CD4-positive, alpha-beta T cell treated with Interferon gamma for 1 hour (primary cell): ENCODE measurements around the gene COL26A1.
"Not testable (repeated sequence)": the region's sequence is repeated elsewhere in the genome, so short reads cannot be mapped to it uniquely, and the experiment has no call there.

ENCODE experiments used
- DNase-seq: peaks from one replicate; pipeline ENCODE4 v3.0.0-alpha.2; 2020

Gene COL26A1

DNA sequence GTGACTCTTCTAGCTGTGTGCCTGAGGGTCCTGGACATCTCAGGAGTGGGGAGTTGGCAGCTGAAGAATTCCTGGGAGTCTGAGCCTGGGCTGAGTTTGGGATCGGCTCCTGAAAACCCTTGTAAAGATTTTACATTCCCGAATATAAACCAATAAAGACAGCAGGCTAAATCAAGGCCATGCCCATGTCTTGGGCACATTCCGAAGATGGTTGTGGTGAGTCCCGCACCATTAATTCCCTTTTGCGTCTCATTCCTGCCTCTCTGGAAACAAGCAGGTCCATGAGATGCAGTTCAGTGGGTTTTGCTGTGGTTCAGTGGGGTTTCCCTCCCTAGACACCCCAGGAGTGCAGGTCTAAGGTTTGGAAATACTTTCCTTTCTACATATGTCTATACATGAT is 90.9 kb downstream of the COL26A1 start:
- no peak for DNase-seq

DNA sequence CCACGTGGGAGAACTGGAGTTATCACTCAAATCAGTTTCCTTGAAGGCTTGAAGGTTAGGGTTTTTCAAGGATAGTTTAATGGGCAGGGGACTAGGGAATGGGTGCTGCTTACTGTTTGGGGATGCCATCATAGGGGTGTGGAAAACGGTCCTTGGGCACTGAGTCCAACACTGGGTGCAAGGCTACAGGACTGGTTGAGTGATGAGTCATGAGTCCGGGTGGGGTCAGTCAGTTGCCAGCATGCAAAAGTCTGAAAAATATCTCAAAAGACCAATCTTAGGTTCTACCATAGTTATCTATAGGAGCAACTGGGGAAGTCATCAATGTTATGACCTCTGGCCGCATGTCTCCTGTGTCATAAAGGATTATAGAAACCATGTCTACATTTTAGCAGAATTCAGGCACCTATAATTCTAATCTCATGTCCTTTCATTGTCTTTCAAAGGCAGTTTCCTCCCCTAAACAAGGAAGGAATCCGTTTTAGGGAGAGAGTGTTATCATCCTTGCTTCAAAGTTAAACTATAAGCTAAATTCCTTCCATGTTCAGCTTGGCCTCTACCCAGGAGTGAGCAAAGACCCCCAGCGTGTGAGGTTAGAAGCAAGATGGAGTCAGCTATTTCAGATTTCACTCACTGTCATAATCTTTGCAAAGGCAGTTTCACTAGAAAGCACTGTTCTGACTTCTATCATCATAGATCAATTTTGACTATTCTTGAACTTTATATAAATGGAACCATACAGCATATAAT is 94.5 kb downstream of the COL26A1 start:
- no peak for DNase-seq

DNA sequence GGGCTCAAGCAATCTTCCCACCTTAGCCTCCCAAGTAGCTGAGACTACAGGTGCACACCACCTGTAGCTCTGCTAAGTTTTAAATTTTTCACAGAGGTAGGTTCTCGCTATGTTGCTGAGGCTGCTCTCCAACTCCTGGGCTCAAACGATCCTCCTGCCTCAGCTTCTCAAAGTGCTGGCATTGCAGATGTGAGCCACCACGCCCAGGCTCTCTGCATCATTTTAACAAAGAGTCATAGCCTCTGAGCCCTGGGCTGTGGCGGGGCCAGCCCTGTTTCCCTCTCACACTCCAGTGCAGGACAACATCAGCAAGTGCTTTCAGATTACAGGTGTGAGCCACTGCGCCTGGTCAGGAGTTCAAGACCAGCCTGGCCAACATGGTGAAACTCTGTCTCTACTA is 102.5 kb downstream of the COL26A1 start:
- no peak for DNase-seq

GRCh38 chr7:101465576-101466196 is 103.0 kb downstream of the COL26A1 start:
- DNase-seq, result no peak

GRCh38 chr7:101466871-101467270 is 104.2 kb downstream of the COL26A1 start:
- DNase-seq, result no peak

GRCh38 chr7:101468546-101469275 is 106.0 kb downstream of the COL26A1 start:
- DNase-seq, result no peak

DNA sequence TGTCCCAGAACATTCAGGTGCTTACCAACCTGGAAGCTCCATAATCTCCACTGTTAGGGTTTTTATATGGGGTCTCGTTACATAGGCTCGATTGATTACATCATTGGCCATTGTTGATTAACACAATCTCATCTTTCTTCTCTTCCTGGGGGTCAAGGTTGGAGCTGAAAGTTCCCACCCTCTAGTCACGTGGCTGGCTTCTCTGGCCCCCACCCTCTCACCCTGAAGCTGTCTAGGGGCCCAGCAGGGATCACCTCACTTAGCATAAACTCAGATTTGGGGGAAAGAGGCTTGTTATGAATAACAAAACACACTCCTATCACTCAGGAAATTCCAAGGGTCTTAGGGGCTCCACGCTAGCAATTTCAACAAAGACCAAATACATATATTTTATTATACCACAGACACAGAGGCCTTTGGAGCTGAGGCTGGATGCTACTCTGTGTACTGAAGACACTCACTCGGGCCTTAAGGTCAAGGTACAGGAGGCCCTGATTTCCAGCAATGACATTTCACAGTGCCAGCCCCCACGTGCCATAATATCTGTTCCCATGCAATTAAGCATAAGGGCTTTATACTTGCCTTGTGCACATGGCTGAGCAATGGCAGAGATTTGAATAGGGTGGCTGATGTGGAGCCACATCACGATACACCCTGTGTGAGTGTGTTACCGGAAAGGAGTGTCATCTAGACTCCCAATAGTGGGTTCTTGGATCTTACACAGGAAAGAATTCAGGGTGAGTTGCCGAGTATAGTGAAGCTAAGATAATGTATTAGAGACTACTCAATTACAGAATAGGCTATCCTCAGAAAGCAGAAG is 108.2 kb downstream of the COL26A1 start:
- no peak for DNase-seq

- no peak for DNase-seq
These were observed 111.5 kb downstream of the COL26A1 start for GRCh38 chr7:101474178-101474577.

DNA sequence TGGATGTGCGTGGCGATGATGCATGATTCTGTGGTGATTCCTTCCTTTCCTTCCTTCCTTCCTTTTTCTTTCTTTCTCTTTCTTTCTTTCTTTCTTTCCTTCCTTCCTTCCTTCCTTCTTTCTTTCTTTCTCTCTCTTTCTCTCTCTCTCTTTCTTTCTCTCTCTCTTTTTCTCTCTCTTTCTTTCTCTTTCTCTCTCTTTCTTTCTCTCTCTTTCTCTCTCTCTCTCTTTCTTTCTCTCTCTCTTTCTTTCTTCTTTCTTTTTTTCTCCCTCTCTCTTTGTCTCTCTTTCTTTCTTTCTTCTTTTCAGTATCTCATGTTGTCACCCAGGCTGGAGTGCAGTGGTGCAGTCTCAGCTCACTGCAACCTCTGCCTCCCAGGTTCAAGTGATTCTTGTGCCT is 113.0 kb downstream of the COL26A1 start:
- not testable (repeated sequence) for DNase-seq

GRCh38 chr7:101479217-101479616 is 116.5 kb downstream of the COL26A1 start:
- DNase-seq, result no peak

- not testable (repeated sequence) for DNase-seq
These were observed 123.4 kb downstream of the COL26A1 start for GRCh38 chr7:101486056-101486432.

GRCh38 chr7:101486433-101487104 is 123.9 kb downstream of the COL26A1 start:
- no peak for DNase-seq

DNA sequence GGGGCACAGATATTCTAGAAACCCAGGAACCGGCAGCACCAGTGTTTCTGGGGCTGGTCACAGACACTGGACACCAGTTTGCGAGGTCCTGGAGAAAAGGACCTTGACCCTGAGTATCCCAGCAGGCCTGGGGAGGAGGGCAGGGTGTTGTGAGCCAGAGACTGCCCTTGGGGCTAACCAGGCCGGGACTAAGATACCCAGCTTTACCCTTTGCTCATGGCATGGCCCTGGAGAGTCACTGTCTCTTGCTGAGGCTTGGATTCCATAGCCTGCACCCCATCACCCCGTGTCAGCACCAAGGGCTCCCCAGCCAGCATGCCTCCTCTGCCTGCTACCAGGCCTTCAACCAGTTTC is 124.4 kb downstream of the COL26A1 start:
- no peak for DNase-seq

GRCh38 chr7:101487753-101488152 is 125.1 kb downstream of the COL26A1 start:
- DNase-seq, result no peak

DNA sequence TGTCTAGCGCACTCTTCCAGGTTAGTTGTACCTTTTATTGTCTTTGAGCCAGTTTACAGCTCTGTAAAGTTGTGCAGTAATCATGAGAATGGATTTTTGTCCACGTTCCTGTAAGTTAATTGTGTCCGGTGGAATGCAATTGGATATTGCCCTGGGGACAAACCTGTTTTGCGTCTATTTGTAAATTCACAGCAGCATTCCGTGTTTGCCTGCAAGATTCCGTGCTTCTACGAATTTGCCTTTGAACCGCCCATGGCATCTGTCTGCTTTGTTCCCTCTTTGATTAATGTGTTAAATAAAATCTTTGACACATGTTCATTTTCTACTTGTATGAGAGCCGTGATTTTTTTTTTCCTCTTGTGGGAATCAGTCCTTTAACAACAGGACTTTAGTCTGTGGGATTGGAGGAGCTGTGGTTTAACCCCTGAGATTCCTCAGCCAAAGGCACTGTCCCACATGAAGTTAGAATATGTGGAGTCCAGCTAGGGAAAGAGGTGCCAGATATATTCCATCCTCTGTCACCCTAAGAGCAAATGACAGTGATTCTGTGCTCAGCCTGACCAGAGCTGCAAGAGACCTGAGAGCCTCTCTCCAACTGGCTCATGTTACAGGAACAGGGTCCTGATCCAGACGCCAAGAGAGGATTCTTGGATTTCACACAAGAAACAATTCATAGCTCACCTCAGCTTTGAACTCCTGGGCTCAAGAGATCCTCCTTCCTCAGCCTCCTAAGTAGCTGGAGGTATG is 126.3 kb downstream of the COL26A1 start:
- DNase-seq, result no peak

GRCh38 chr7:101490439-101490838 is 127.8 kb downstream of the COL26A1 start:
- not testable (repeated sequence) for DNase-seq

- DNase-seq, result not testable (repeated sequence)
These were observed 128.8 kb downstream of the COL26A1 start for GRCh38 chr7:101491442-101491841.

- DNase-seq, result no peak
These were observed 132.1 kb downstream of the COL26A1 start for GRCh38 chr7:101494602-101495329.

DNA sequence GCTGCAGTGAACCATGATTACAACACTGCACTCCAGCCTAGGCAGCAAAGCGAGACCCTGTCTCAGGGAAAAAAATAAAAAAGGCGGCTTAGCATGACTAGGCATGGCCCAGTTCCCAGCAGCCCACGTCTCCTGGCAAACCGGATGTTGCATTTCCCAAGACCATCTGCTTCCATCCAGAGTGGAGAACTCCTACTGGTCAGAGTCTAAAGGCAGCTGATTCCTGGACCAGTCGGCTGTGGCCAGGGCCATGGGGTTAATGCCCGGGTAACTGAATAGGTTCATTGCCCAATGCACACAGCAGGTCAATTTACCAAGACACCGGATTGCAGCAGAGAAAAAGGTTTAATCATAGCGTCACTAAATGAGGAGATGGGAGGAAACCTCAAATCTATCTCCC is 133.3 kb downstream of the COL26A1 start:
- DNase-seq, result no peak

DNA sequence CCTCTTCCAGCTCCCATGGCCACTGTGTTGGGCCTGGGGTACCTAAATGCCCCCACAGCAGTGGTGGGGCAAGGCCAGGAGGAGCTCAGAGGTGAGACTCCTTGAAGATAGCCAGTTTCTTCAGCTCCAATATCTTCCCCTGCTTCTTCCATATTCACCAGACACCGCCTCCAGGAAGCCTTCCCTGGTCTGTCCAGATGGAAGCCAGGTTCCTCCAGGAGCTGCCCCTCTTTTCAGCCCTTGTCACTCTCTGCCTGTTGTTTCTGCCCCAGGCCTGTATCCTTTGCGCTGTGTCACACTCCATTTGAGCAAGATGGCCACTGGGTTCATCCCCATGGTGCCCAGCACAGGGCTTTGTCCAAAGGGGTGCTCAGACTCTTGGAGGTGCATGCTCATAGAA is 138.7 kb downstream of the COL26A1 start:
- no peak for DNase-seq

GRCh38 chr7:101502466-101503098 is 139.9 kb downstream of the COL26A1 start:
- no peak for DNase-seq
